ENCODE data around the gene SLC25A34. TPM values are rescaled to one million over a fixed set of nuclear protein-coding genes. Genes with fewer than 3 reads are reported as not detected.

Gene SLC25A34
- total RNA-seq, 1 donor from 2014 or later = 1.6 TPM

- intact Hi-C loops (cut with micrococcal nuclease) = no loop called here
Observed at GRCh38 chr1:15712168-15712567, 23.9 kb upstream of the SLC25A34 start.

DNA sequence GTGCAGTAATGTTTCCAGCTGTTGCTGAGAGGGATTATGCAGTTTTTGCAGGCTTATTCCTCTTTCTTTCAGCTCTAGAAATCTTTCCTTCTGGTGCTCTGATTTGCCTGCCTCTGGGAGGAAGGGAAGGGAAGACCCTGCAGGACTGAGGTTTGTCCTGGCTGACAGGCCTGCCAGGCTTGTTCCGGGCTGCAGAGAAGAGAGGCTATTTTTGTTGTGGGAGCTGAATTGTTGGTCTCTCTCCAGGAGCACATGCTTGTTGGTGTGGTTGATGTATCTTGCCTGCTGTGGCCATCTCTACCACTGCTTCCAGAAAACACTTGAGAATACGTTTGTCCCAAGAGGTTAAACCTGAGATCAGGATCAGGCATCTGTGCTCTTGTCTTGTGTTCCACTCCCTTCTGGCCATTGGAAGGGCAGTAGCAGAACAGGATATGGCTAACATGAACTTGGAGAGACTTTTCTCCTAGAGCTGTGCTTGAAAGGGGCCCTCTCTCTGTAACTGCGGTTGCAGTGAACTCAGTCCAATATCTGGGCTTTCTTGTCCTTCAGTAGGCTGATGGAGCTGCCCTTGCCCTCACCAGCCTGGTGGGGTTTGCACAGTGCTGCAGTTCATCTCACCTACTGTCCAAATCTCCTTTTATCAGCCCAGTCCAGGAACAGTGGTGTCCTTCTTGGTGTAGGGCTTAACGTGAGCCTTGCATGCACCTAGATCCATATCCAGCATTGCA, 21.5 kb upstream of the SLC25A34 start:
- intact Hi-C loops (cut with micrococcal nuclease) = no loop called here

DNA sequence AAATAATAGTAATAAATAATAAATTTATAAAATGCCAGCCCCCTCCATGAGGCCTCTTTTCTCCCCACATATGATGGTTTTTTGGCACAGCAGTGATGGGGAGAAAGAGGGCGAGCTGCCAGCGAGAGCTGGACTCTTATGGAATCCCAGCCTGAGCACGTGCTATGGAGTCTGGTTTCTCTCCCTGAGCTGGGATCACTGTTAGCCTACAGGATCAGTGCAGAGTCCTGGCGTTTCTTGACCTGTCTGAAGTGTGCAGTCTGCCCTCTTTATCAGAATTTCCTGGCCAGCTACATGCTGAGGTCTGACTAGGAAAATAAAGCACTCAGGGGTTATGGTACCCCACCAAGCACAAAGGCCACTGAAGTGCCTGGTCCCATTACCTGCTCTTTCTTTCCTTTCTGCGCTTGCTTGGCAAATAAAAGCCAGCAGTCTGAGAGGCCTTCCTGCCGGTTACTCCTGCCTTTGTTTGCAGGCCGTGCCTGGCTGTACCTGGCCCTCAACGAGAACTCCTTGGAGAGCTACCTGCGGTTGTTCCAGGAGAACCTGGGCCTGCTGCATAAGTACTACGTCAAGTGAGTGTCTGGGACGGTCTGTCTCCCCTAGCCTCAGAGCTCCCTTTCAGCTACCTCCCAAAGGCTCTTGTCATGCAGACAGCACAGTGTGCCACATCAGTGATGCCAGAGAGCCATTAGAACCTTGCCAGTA, 18.5 kb upstream of the SLC25A34 start:
- intact Hi-C loops (cut with micrococcal nuclease) = no loop called here

DNA sequence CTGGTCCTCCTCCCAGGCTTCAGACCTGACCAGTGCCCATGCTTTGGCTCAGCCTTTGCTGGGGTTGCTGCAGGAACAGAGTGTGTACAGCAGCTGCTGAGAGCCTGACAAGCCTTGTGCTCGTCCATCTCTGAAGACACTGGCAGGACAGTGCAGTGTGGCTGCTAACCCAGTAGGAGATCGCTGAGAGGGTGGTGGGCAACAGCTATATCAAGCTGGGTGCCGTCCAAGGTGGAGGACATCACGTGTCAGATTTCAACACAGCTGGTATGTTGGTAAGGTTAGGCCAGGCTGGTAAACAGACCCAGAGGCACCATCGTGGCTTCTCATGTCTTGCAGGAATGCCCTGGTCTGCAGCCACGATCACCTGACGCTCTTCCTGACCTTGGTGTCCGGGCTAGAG, 17.9 kb upstream of the SLC25A34 start:
- intact Hi-C loops (cut with micrococcal nuclease) = no loop called here

DNA sequence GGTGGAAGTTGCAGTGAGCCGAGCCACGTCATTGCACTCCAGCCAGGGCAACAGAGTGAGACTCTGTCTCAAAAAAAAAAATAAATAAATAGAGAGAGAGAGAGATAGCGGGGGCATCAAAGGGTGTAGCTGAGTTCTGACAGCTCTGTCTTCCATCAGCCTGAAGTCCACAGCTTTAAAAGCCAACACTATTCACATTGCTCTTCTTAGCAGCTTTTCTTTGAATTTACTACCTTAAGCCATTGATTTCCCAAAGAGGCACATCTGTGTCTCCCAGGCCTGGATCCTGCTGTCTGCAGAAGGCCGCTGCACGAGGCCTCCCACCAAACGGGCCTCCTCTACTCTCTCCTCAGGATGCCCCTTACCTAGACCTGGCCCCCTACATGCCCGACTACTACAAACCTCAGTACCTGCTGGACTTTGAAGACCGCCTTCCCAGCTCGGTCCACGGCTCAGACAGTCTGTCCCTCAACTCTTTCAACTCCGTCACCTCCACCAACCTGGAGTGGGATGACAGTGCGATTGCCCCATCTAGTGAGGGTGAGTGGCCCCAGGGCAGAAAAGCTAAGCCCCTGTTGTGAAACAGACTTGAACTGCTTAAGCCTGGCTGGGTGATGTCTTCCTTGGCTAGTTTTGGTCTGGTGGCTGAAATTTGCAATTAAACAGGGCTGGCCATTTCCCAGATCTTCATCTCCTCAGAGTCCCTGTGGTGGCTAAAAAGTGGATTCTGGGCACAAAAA, 16.5 kb upstream of the SLC25A34 start:
- intact Hi-C loops (cut with micrococcal nuclease) = no loop called here

- intact Hi-C loops (cut with micrococcal nuclease) = no loop called here
Observed at GRCh38 chr1:15720861-15721260, 15.2 kb upstream of the SLC25A34 start.

DNA sequence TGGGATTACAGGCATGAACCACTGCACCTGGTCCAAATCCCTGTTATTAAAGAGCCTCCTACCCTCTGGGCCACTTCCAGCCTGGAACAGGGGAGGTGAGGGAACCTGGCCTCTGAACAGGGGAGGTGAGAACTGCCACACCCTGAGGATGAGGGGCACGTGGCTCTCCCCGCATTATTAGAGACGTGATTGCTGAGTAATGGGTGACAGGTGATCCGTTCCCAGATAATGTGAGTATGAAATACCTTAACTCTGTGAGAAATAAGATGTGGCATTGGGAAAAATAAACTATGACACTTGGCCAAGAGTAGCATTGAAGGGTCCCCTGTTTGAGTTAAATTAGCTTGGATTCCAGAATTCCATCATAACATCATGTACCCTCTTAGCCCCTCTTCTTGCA, 13.6 kb upstream of the SLC25A34 start:
- intact Hi-C loops (cut with micrococcal nuclease) = no loop called here

DNA sequence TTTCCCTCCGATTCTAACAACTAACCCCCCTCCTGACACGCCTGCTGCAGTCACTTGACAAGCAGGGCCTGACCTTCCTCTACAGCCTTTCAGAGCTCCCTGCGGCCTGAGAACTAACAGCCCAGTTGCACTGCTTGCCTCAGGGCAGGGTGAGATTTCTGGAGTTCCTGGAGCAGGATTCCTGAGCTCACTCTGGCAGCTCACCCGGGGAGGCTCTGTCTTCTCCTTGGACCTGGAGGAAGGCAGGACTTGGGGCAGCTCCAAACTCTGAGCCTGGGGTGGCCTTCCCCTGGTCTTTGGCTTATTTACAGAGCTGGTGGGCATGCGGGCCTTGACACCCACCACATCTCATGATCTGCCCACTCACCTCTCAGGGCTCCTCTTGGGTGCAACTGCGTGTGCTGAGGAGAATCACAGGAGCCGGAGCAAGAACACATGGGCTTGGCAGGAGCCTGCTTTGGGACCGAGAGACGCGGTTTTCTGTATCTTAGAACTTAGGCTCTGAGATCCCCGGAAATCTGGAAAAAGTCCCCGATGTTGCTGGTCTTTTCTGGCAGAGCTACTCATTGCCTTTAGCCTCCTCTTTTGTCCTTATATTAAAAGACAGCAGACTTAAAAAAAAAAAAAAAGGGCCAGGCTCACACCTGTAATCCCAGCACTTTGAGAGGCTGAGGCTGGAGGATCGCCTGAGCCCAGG, 13.1 kb upstream of the SLC25A34 start:
- intact Hi-C loops (cut with micrococcal nuclease) = no loop called here

- intact Hi-C loops (cut with micrococcal nuclease) = no loop called here
Observed at GRCh38 chr1:15723631-15724246, 12.3 kb upstream of the SLC25A34 start.

DNA sequence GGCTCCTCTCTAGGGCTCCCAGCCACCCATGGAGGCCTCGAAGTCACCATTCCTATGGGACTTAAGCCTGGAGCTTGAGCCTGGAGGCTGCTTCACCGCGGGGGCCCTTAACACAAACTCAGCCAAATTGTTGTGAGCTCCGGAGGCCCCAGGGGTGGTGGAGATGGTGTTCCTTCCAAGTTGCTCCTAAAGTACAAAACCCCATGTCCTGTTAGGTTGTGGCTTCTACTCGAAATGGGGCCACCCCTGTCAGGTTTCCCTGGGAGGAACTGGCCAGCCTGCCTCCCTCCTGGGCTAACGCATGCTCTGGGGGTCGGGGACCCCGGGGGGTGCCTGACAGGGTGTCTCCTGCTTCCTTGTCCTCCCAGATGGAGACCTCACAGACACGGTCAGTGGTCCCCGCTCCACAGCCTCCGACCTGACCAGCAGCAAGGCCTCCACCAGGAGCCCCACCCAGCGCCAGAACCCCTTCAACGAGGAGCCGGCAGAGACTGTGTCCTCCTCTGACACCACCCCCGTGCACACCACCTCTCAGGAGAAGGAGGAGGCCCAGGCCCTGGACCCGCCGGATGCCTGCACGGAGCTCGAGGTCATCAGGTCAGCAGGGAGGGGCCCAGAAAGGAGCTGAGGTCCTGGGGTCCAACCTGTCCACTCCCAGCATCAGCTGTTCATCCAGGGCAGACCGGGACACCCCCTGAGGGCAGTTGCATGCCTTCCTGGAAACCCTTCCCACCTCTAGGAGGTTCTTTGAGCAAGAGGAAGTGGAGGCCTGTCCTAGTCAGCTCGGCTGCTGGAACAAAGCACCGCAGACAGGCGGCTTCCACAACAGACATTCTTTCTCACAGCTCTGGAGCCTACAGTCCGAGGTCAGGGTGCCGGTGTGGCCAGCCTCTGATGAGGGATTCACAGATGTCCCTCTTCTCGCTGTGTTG, 10.8 kb upstream of the SLC25A34 start:
- intact Hi-C loops (cut with micrococcal nuclease) = no loop called here

GRCh38 chr1:15726508-15726907, 9.6 kb upstream of the SLC25A34 start:
- intact Hi-C loops (cut with micrococcal nuclease) = no loop called here

GRCh38 chr1:15727021-15727420, 9.0 kb upstream of the SLC25A34 start:
- intact Hi-C loops (cut with micrococcal nuclease) = no loop called here

GRCh38 chr1:15727424-15727823, 8.6 kb upstream of the SLC25A34 start:
- intact Hi-C loops (cut with micrococcal nuclease) = no loop called here

DNA sequence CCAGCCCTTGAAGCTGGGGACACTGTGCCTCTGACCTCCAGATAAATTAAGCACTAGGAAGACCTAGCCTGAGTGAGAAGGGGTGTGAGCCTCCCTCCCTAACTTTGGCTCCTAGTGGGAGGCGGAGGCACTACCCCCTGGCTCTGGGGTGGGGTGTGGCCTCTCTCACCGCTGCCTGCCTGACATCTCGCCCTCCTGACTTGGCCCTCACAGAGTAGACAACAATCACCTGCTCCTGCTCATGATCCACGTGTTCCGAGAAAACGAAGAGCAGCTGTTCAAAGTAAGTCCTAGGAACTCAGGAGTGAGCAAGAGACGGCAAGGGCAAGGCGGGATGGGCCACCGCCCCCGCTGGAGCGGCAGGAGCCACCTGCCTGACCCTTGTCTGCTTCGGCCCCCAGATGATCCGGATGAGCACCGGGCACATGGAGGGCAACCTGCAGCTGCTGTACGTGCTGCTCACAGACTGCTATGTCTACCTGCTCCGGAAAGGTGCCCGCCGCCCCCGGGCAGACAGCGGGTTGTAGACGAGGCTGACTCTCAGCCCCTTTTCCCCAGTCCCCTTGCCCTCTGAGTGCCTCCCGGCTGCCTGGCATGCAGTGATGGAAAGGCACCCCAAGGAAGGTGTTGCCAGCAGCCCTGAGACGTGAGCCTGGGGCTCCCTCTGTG, 8.1 kb upstream of the SLC25A34 start:
- intact Hi-C loops (cut with micrococcal nuclease) = no loop called here

GRCh38 chr1:15728937-15729657, 7.0 kb upstream of the SLC25A34 start:
- intact Hi-C loops (cut with micrococcal nuclease) = no loop called here

GRCh38 chr1:15730423-15730822, 5.6 kb upstream of the SLC25A34 start:
- intact Hi-C loops (cut with micrococcal nuclease) = no loop called here

GRCh38 chr1:15730936-15731335, 5.1 kb upstream of the SLC25A34 start:
- intact Hi-C loops (cut with micrococcal nuclease) = no loop called here

DNA sequence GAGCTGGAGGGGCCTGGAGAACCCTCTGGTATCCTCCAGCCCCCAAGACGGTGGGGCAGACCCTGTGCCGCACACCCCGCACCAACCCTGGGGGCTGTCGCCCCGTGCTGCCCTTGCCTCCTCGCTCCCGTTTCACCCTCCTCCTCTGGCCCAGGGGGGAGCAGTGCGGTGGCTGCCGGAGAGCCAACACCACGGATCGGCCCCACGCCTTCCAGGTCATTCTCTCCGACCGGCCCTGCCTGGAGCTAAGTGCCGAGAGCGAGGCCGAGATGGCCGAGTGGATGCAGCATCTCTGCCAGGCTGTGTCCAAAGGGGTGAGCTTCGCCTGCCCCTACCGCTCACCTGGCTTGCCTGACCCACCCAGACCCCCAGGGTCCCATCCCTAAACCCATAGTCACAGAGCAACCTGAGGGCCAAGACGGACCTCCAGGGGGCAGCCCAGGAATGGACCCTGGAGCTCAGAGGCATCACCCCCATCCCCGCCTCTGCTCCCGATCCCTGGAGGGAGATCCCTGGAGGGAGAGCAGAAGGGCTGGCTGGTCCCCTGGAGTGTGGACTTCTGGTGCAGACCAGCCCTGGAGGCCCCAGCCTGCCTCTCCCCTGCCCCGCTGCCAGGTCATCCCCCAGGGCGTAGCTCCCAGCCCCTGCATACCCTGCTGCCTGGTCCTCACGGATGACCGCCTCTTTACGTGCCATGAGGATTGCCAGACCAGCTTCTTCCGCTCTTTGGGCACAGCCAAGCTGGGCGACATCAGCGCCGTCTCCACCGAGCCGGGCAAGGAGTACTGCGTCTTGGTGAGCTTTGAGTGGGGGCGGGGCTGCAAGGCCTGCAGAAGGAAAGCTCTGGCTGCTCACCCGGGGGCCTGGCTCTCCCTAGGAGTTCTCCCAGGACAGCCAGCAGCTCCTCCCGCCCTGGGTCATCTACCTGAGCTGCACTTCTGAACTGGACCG, 4.0 kb upstream of the SLC25A34 start:
- intact Hi-C loops (cut with micrococcal nuclease) = no loop called here

Measured in T-helper 1 cell treated with Interleukin-12 subunit alpha and Interleukin-12 subunit beta and Interleukin-4 antibody, amounts not matched to agents 30 ng/mL and 1 ng/mL, for 36 hours (primary cell).